ENCODE results near the gene RASL10A.

The RASL10A gene

DNA sequence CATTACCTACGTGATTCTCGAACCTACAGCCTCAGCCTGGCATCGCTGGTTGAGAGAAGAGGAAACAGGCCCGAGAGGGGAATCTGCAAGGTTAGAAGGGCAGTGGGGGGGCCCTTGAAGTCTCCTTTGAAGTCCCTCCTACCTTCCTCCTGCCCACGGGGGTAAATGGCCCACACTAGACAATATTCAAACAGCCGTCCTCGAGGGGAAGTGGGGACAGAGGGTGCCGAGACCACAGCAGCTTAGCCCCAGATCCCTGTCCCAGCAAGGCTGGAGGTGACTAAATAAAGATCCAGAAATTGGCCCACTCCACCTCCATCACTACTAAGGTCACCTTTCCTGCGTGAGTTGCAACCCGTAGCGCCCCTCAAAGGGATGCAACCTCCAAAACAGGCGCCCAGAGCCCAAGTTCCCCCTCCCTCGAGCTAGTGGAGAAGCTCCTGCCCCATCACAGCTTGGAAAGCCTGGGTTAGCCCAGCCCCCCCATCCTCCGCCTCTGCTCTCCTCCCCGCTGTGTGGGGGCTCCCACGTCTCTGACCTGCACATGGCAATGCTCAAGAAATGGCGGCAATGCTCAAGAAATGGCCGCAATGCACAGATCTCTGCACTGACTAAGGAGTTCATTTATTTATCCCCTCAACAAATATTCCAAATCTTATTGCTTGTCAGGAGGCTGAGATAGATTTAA, 788 bp upstream of the RASL10A start:
- TF ChIP-seq, protein P1, sequence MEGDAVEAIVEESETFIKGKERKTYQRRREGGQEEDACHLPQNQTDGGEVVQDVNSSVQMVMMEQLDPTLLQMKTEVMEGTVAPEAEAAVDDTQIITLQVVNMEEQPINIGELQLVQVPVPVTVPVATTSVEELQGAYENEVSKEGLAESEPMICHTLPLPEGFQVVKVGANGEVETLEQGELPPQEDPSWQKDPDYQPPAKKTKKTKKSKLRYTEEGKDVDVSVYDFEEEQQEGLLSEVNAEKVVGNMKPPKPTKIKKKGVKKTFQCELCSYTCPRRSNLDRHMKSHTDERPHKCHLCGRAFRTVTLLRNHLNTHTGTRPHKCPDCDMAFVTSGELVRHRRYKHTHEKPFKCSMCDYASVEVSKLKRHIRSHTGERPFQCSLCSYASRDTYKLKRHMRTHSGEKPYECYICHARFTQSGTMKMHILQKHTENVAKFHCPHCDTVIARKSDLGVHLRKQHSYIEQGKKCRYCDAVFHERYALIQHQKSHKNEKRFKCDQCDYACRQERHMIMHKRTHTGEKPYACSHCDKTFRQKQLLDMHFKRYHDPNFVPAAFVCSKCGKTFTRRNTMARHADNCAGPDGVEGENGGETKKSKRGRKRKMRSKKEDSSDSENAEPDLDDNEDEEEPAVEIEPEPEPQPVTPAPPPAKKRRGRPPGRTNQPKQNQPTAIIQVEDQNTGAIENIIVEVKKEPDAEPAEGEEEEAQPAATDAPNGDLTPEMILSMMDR (IDR thresholded peaks at IDR 0.05; ENCODE audit: low read depth, low read length), result no peak
- no peak overlapping the region for H3K4me3 ChIP-seq (ENCODE audit: low read depth, low read length)
- in situ Hi-C loops (cut with HindIII; ENCODE audit: low sequenced_read_pairs), result no loop called here
- DNase-seq (ENCODE audit: low read depth, low spot score), result no peak

DNA sequence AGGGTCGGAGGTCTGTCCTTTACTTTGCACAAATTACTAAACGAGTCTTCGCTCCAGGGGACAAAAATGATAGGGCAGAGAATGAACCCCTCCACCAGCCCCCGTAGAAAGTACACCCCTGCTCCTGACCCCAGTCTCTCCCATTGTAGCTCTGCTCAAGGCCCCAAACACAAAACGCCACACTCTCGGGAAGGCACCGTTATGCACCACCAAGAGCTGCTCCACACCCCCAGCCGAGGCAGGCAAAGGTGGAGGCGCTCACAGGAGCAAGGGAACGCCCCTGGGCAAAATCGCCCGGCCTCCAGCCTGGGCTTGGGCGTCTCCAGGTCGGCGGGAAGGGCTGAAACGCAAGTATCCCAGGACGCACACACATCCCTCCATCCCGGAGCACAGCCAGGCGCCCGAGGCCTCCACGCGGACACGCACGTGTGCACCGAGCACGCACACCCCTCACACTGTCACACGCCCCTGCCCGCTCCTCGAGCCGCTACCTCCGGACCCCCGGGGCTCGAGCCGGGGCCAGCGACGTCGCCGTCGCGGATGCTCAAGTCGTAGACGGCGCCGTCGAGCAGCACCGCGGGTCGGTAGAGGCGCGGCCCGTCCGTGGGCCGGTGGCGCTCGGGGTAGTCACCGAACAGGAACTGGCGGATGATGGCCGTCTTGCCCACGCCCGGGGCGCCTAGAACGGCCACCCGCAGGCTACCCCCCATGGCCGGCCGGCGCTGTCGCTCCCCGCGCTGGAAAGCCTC, 786 bp downstream of the RASL10A start:
- DNase-seq (ENCODE audit: low read depth, low spot score), result no peak
- TF ChIP-seq, protein P1 (IDR thresholded peaks at IDR 0.05; ENCODE audit: low read depth, low read length), result no peak
- H3K4me3 ChIP-seq (ENCODE audit: low read depth, low read length), result peak overlapping the region; percentile 7
- in situ Hi-C loops (cut with HindIII; ENCODE audit: low sequenced_read_pairs), result no loop called here

DNA sequence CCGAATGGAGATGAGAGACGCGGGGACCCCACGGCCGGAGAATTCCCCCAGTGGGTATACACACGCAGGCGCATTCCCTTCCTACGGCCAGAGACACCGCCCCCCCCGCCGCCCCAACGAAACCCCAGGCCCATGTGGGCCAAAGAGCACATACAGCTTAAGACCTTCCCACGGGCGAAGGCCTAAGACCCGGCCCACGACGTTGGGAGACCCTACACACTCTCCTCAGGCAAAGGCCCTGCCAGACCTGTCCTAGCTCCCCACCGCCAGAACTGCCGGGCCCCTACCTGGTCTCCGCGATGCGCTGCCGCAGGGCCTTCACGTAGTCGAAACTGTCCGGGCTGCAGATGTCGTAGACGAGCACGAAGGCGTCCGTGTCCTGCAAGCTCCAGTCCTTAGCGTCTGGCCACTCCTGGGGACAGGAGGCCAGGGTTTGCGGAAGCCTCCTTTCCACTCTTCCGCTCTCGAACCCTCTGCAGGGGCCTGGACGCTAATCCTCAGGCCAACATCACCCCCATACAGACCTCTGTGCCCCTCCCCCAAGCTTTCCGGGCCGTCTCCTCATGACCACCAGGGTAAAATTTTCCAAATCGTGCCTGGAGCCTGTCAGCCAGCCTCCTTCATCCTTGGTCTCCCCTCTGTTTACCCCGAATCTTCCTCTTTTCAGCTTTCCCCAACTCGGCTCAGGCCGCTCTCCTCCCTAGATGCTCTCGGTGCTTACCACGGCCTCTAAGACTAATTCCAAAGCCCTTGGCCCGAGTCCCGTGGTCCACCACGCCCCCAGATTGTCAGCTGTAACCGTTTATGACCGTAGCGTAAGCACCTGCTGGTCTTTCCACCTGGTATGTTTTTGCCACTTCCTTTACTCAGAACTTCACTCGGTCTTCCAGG, 1.7 kb downstream of the RASL10A start:
- no peak for DNase-seq (ENCODE audit: low read depth, low spot score)
- TF ChIP-seq, protein P1 (IDR thresholded peaks at IDR 0.05; ENCODE audit: low read depth, low read length), result no peak
- no peak overlapping the region for H3K4me3 ChIP-seq (ENCODE audit: low read depth, low read length)
- in situ Hi-C loops (cut with HindIII; ENCODE audit: low sequenced_read_pairs), result no loop called here

DNA sequence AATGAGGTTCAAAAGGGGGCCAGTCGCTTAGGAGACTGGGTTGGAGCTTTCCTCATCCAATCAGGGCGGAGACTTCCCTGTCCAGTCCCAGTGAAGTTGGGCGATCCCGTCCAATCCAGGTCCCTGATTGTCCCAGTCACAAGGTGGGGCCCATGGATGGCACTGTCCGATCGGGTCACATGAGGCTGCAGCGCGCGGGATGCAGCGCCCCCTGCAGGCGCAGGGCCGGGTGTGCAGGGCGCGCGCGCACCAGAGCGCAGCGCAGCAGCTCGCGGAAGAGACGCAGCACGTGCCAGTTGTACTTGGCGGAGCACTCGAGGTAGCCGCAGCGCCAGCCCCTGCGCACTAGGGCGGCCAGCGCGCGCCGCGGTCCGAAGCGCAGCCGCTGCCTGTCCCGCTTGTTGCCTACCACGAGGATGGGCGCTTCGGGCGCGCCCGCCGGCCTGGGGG, 2.3 kb downstream of the RASL10A start:
- in situ Hi-C loops (cut with HindIII; ENCODE audit: low sequenced_read_pairs), result no loop called here
- DNase-seq (ENCODE audit: low read depth, low spot score), result peak; percentile 37
- TF ChIP-seq, protein P1 (IDR thresholded peaks at IDR 0.05; ENCODE audit: low read depth, low read length), result peak; percentile 72
- H3K4me3 ChIP-seq (ENCODE audit: low read depth, low read length), result no peak overlapping the region

DNA sequence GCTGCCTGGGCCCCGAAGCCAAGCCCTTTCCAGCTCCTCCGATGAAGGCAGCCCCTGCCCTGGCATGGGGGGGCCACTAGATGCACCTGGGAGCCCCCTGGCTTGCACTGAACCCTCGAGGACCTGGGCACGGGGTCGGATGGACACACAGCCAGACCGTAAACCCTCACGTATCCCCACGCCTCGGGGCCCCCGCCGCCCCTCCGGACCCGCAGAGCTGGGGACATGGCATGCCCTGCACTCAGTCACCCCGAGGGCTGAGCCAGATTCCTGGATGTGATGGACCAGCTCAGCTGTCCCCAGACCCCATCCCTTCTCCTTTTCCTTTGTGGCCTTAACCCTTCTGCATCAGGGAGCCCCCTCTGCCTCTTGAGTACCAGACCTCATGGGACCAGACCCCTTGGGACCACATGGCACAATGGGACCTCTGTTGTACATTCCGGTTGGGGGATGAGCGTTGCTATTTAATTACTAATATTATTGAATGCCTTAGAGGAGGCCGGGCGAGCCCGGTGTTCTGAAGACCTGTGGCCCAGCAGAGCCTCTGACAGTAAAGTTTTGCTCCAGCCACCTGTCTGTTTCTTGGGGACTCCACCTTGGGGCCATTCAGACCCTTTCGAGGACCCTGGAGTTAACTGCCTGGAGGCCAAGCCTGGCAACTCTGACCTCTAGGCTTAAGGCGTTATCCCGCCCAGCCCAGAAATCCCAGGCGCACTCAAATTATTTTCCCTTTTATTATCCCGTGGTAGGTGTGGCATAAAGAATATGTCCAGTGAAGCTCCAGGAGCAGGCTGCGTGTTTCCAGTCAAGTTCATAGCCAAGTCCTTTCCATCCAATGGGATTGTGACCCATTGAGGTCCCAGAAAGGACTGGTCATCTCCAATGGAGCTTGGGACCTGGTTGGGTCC, 3.0 kb downstream of the RASL10A start:
- in situ Hi-C loops (cut with HindIII; ENCODE audit: low sequenced_read_pairs), result no loop called here
- TF ChIP-seq, protein P1 (IDR thresholded peaks at IDR 0.05; ENCODE audit: low read depth, low read length), result no peak
- no peak overlapping the region for H3K4me3 ChIP-seq (ENCODE audit: low read depth, low read length)
- no peak for DNase-seq (ENCODE audit: low read depth, low spot score)
